Measurements from ENCODE around the gene LPAR2.

Gene LPAR2

GRCh38 chr19:19582471-19582870, 45.5 kb downstream of the LPAR2 start:
- Histone ChIP-seq H3K9ac (no peak overlapping the region), H3K4me3 (ENCODE audit: low read depth, low read length) (no peak overlapping the region), H3K4me1 (no peaks in the 10 kb centered on the region), H2AFZ (no peak overlapping the region), H3K79me2 (no peaks in the 10 kb centered on the region), H3K36me3 (ENCODE audit: control insufficient read depth, insufficient read depth, low read length) (no peaks in the 10 kb centered on the region), H3K9me3 (ENCODE audit: control insufficient read depth, low read length) (no peaks in the 10 kb centered on the region), H3K27me3 (ENCODE audit: control insufficient read depth, insufficient read depth, low read length) (no peaks in the 10 kb centered on the region), H3K27ac (no peak overlapping the region), H3K4me2 (ENCODE audit: low read length) (no peak overlapping the region)
- TF ChIP-seq, protein P1, sequence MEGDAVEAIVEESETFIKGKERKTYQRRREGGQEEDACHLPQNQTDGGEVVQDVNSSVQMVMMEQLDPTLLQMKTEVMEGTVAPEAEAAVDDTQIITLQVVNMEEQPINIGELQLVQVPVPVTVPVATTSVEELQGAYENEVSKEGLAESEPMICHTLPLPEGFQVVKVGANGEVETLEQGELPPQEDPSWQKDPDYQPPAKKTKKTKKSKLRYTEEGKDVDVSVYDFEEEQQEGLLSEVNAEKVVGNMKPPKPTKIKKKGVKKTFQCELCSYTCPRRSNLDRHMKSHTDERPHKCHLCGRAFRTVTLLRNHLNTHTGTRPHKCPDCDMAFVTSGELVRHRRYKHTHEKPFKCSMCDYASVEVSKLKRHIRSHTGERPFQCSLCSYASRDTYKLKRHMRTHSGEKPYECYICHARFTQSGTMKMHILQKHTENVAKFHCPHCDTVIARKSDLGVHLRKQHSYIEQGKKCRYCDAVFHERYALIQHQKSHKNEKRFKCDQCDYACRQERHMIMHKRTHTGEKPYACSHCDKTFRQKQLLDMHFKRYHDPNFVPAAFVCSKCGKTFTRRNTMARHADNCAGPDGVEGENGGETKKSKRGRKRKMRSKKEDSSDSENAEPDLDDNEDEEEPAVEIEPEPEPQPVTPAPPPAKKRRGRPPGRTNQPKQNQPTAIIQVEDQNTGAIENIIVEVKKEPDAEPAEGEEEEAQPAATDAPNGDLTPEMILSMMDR (IDR thresholded peaks at IDR 0.05), result no peak

- Histone ChIP-seq H3K9me3 (ENCODE audit: control insufficient read depth, low read length) (no peaks in the 10 kb centered on the region), H3K4me2 (ENCODE audit: low read length) (no peak overlapping the region), H3K9ac (no peak overlapping the region), H3K4me1 (no peaks in the 10 kb centered on the region), H3K27ac (no peak overlapping the region), H3K4me3 (ENCODE audit: low read depth, low read length) (no peak overlapping the region), H3K27me3 (ENCODE audit: control insufficient read depth, insufficient read depth, low read length) (no peaks in the 10 kb centered on the region), H3K79me2 (no peaks in the 10 kb centered on the region), H3K36me3 (ENCODE audit: control insufficient read depth, insufficient read depth, low read length) (no peaks in the 10 kb centered on the region), H2AFZ (no peak overlapping the region)
- TF ChIP-seq, protein P1 (IDR thresholded peaks at IDR 0.05), result no peak
These were observed 46.6 kb downstream of the LPAR2 start for GRCh38 chr19:19581391-19581790.

DNA sequence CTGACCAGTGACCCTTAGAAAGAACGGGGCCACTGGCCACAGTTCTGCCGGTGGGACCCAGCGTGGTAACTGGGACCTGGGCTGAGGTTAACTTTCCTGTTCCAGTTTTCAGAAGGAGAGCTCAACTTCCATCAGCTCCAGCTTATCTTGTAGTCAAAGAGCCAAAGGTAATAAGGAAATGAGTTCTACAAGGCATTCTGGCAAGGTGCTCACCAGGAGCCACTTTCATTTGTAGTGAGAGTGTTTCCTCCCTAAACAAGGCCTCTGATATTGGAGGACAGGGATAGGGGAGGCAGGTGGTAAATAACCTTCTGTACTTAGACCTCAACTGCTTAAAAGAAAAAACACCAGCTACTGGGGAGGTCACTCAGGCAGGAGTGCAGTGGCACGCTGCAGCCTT, 47.6 kb downstream of the LPAR2 start:
- H2AFZ ChIP-seq, result no peak overlapping the region
- H3K79me2 ChIP-seq, result no peaks in the 10 kb centered on the region
- no peaks in the 10 kb centered on the region for H3K27me3 ChIP-seq (ENCODE audit: control insufficient read depth, insufficient read depth, low read length)
- H3K4me3 ChIP-seq (ENCODE audit: low read depth, low read length), result no peak overlapping the region
- H3K4me1 ChIP-seq, result no peaks in the 10 kb centered on the region
- no peaks in the 10 kb centered on the region for H3K36me3 ChIP-seq (ENCODE audit: control insufficient read depth, insufficient read depth, low read length)
- TF ChIP-seq, protein P1 (IDR thresholded peaks at IDR 0.05), result no peak
- H3K27ac ChIP-seq, result no peak overlapping the region
- H3K9me3 ChIP-seq (ENCODE audit: control insufficient read depth, low read length), result no peaks in the 10 kb centered on the region
- H3K9ac ChIP-seq, result no peak overlapping the region
- no peak overlapping the region for H3K4me2 ChIP-seq (ENCODE audit: low read length)

DNA sequence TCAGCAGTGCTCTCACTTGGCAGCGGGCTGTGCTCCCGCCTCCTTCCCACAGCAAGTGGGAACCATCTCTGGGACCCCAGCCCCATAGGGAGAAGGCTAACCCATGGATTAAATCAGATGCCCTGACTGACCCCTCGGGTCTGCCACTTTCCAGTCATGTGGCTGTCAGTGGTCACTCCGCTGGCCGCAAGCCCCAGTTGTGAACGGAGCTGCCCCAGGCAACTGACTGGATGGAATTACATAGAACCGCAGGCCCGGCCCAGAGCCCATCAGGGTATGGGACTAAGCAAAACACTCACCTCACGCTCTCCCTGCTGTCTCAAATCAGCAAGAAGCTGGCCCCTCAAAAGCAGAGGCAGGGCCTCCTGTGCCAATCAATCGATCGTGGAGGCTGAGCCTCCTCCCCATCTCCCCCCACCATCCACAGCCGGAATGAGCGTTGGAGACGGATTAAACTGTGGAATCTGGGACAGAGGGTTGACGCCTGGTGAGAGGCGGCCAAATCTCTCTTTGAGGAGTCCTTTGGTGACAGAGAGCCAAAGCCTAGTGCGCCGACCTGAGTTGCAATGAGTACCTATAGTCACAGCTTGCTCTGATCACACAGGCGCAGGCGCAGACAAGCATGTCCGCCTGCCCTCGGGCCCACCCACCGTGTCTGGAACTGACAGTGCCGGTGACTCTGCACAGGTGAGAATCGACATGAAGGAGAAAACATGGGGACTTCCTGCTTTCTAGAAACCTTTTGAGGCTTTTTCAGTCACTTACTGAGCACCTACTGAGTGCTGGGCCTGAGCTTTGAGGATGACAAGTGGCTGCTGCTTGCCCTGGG, 48.3 kb downstream of the LPAR2 start:
- H3K27ac ChIP-seq, result no peak overlapping the region
- H3K27me3 ChIP-seq (ENCODE audit: control insufficient read depth, insufficient read depth, low read length), result no peaks in the 10 kb centered on the region
- H3K9ac ChIP-seq, result no peak overlapping the region
- no peak overlapping the region for H3K4me3 ChIP-seq (ENCODE audit: low read depth, low read length)
- no peaks in the 10 kb centered on the region for H3K4me1 ChIP-seq
- TF ChIP-seq, protein P1 (IDR thresholded peaks at IDR 0.05), result no peak
- H3K36me3 ChIP-seq (ENCODE audit: control insufficient read depth, insufficient read depth, low read length), result no peaks in the 10 kb centered on the region
- no peak overlapping the region for H3K4me2 ChIP-seq (ENCODE audit: low read length)
- H3K9me3 ChIP-seq (ENCODE audit: control insufficient read depth, low read length), result no peaks in the 10 kb centered on the region
- H3K79me2 ChIP-seq, result no peaks in the 10 kb centered on the region
- H2AFZ ChIP-seq, result no peak overlapping the region

- H3K79me2 ChIP-seq, result no peaks in the 10 kb centered on the region
- no peaks in the 10 kb centered on the region for H3K27me3 ChIP-seq (ENCODE audit: control insufficient read depth, insufficient read depth, low read length)
- no peaks in the 10 kb centered on the region for H3K4me1 ChIP-seq
- H3K36me3 ChIP-seq (ENCODE audit: control insufficient read depth, insufficient read depth, low read length), result no peaks in the 10 kb centered on the region
- H3K9ac ChIP-seq, result no peak overlapping the region
- TF ChIP-seq, protein P1 (IDR thresholded peaks at IDR 0.05), result no peak
- H3K27ac ChIP-seq, result no peak overlapping the region
- no peaks in the 10 kb centered on the region for H3K9me3 ChIP-seq (ENCODE audit: control insufficient read depth, low read length)
- H3K4me3 ChIP-seq (ENCODE audit: low read depth, low read length), result no peak overlapping the region
- H3K4me2 ChIP-seq (ENCODE audit: low read length), result no peak overlapping the region
- H2AFZ ChIP-seq, result no peak overlapping the region
These were observed 49.8 kb downstream of the LPAR2 start for GRCh38 chr19:19578252-19578651.
